ENCODE data around the gene VOPP1. TPM values are rescaled to one million over a fixed set of nuclear protein-coding genes. Genes with fewer than 3 reads are reported as not detected.

The VOPP1 gene
- total and polyA plus RNA-seq, 7 donors = 16.3 to 45.7 (median 29.7) TPM

- DNase-seq (no peak), ATAC-seq (no peak)
- Histone ChIP-seq H3K4me3 (no peak overlapping the region), H3K4me1 (peaks cover 45% of the 10 kb centered on the region), H3K27ac (peak overlapping the region; percentile 78), H3K36me3 (ENCODE audit: insufficient read depth in 1 of 2, low read depth in 1 of 2) (peaks cover 2 to 34% of the 10 kb centered on the region in 2 donors), H3K27me3 (ENCODE audit: insufficient read depth in 3 of 3, low read length in 2 of 3) (no peaks in the 10 kb centered on the region), H3K9me3 (no peaks in the 10 kb centered on the region)
- TF ChIP-seq CTCF (IDR thresholded peaks at IDR 0.05) = no peak
- intact Hi-C loops (cut with DNase I) = no loop called here
- 79 to 83% (median 82%) methylated on average over 12 of the region's 12 CpGs for WGBS, 3 donors
Measured at GRCh38 chr7:55517191-55517633, 55.1 kb downstream of the VOPP1 start.

GRCh38 chr7:55516409-55516808 lies 55.9 kb downstream of the VOPP1 start:
- H3K27me3 ChIP-seq (ENCODE audit: insufficient read depth in 3 of 3, low read length in 2 of 3) = no peaks in the 10 kb centered on the region
- H3K4me3 ChIP-seq = peak overlapping the region; percentile 24
- 51 to 70% (median 58%) methylated on average over 4 of the region's 4 CpGs for WGBS, 3 donors
- peaks cover 2 to 34% of the 10 kb centered on the region in 2 donors for H3K36me3 ChIP-seq (ENCODE audit: insufficient read depth in 1 of 2, low read depth in 1 of 2)
- no peak for ATAC-seq
- H3K4me1 ChIP-seq = peaks cover 40% of the 10 kb centered on the region
- no peak for DNase-seq
- intact Hi-C loops (cut with DNase I) = no loop called here
- no peak for TF ChIP-seq CTCF (IDR thresholded peaks at IDR 0.05)
- H3K27ac ChIP-seq = peak overlapping the region; percentile 78
- H3K9me3 ChIP-seq = no peaks in the 10 kb centered on the region

GRCh38 chr7:55515569-55516279 lies 56.6 kb downstream of the VOPP1 start:
- no peak for TF ChIP-seq CTCF (IDR thresholded peaks at IDR 0.05)
- WGBS, 3 donors = 36 to 45% (median 38%) methylated on average over 13 of the region's 13 CpGs
- peak; percentile 86 to 96 (median 92) for ATAC-seq
- Histone ChIP-seq H3K4me3 (peak overlapping the region; percentile 24), H3K9me3 (no peaks in the 10 kb centered on the region), H3K27ac (peak overlapping the region; percentile 78), H3K4me1 (peaks cover 41% of the 10 kb centered on the region), H3K27me3 (ENCODE audit: insufficient read depth in 3 of 3, low read length in 2 of 3) (no peaks in the 10 kb centered on the region), H3K36me3 (ENCODE audit: insufficient read depth in 1 of 2, low read depth in 1 of 2) (peaks cover 2 to 34% of the 10 kb centered on the region in 2 donors)
- intact Hi-C loops (cut with DNase I) = no loop called here
- DNase-seq = peak; percentile 39 to 81

GRCh38 chr7:55514546-55515265 lies 57.6 kb downstream of the VOPP1 start:
- WGBS, 3 donors = 72 to 93% (median 76%) methylated on average over 6 of the region's 6 CpGs

More at GRCh38 chr7:55514546-55515265, 57.6 kb downstream of the VOPP1 start:
- Histone ChIP-seq H3K4me3 (no peak overlapping the region), H3K27ac (peak overlapping the region; percentile 30), H3K4me1 (peaks cover 44% of the 10 kb centered on the region), H3K36me3 (ENCODE audit: insufficient read depth in 1 of 2, low read depth in 1 of 2) (peaks cover 0 to 28% of the 10 kb centered on the region in 2 donors), H3K27me3 (ENCODE audit: insufficient read depth in 3 of 3, low read length in 2 of 3) (no peaks in the 10 kb centered on the region), H3K9me3 (no peaks in the 10 kb centered on the region)
- peak; percentile 30 to 64 (median 46) for ATAC-seq
- DNase-seq = no peak
- TF ChIP-seq CTCF (IDR thresholded peaks at IDR 0.05) = no peak
- intact Hi-C loops (cut with DNase I) = no loop called here

All from psoas muscle (tissue), 8 donors.